ENCODE data around the gene DEAF1.

GRCh38 chr11:606245-606644, 88.8 kb downstream of the DEAF1 start:
- TF ChIP-seq CTCF (IDR thresholded peaks at IDR 0.05; ENCODE audit: insufficient read depth, low read depth, low read length) (no peak), EZH2 (IDR thresholded peaks at IDR 0.05; ENCODE audit: insufficient read depth, low read length) (no peak)

Data from astrocyte (in vitro differentiated cells and primary cell).